Measurements from ENCODE around the gene OSBPL8. TPM values are rescaled to one million over a fixed set of nuclear protein-coding genes. Genes with fewer than 3 reads are reported as not detected.
"Not testable (repeated sequence)": the region's sequence is repeated elsewhere in the genome, so short reads cannot be mapped to it uniquely, and the experiment has no call there.

The OSBPL8 gene
- total and polyA plus RNA-seq, 2 experiments from 2014 or later, result 64.4 to 73.4 TPM

DNA sequence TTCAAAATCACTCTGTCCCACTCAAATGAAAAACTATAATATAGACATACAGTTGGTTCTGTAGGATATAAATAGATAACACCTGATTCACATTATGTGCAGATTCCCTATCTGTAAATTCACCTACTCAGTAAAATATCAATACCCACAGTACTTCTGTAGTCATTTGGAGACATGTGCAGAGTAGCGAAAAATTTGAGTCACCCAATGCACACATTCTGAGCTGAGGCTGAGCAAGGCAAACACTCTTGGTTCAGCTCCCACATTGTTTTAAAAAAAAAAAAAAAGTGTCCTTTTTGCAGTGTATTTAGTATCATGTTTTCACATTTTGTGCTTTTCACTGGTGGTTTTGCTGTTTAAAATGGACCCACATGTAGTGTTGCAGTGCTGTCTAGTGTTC lies 184.1 kb downstream of the OSBPL8 start:
- Histone ChIP-seq H3K9me2 (ENCODE audit: insufficient read depth) (no peaks in the 10 kb centered on the region), H3K79me2 (ENCODE audit: insufficient read depth) (no peaks in the 10 kb centered on the region), H3K9me3 (ENCODE audit: low read depth) (no peaks in the 10 kb centered on the region), H3K36me3 (ENCODE audit: low read depth) (peaks cover 39% of the 10 kb centered on the region), H3K27me3 (replicated peaks; ENCODE audit: insufficient read depth) (no peaks in the 10 kb centered on the region), H3K27ac (no peak overlapping the region), H3K4me1 (ENCODE audit: insufficient read depth) (peaks cover 16% of the 10 kb centered on the region), H3K9ac (no peak overlapping the region), H3K4me2 (ENCODE audit: unreplicated experiment) (no peak overlapping the region), H4K20me1 (ENCODE audit: insufficient read depth) (no peaks in the 10 kb centered on the region), H3K4me3 (no peak overlapping the region), H3F3A (ENCODE audit: insufficient read depth) (peaks cover 21% of the 10 kb centered on the region), H2AFZ (no peak overlapping the region)
- DNase-seq, result peak; percentile 25
- WGBS, 2 experiments (ENCODE audit: low coverage in 1 of 2, low lambda C conversion rate in 2 of 2, missing lambda C conversion rate in 2 of 2), result 82 to 94% methylated on average over 1 of the region's 1 CpG
- in situ Hi-C loops (cut with MboI), result no loop called here
- TF ChIP-seq EZH2phosphoT487 (IDR thresholded peaks at IDR 0.05; ENCODE audit: insufficient read depth, low read depth) (no peak), EZH2 (IDR thresholded peaks at IDR 0.05; ENCODE audit: insufficient read depth, poor library complexity, severe bottlenecking) (no peak)

DNA sequence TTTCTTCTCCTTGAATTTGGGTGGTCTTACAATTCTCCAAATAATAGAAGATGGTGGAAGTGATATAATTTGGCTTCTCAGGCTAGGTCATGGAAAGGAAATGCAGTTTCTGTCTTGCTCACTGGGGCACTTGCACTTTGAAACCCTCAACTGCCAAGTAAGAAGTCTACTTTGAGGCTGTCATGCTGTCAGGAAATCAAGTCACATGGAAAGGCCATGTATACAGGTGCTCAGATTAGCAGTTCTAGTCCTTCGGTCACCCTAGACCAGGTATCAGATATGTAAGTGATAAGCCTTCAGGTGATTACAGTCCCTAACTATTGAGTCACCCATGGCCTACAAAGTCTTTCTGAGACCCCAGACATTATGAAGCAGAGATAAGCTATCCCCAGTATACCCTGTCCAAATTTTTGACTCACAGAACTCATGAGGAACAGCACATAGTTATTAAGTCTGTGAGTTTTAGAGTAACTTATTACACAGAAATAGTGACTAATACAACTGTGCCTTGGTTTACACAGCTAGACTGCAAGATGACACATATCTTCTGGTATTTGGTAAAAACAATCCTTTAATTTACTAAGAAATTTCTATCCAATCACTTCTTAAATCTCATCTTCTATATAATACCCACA lies 185.1 kb downstream of the OSBPL8 start:
- TF ChIP-seq EZH2phosphoT487 (IDR thresholded peaks at IDR 0.05; ENCODE audit: insufficient read depth, low read depth) (no peak), EZH2 (IDR thresholded peaks at IDR 0.05; ENCODE audit: insufficient read depth, poor library complexity, severe bottlenecking) (no peak)
- Histone ChIP-seq H3K27ac (0 out of 2 replicates have a peak overlapping the region, but pooled peaks have one; percentile 16), H3K36me3 (ENCODE audit: low read depth) (peaks cover 46% of the 10 kb centered on the region), H3K27me3 (replicated peaks; ENCODE audit: insufficient read depth) (no peaks in the 10 kb centered on the region), H3K9me3 (ENCODE audit: low read depth) (no peaks in the 10 kb centered on the region), H3K4me3 (no peak overlapping the region), H3K4me1 (ENCODE audit: insufficient read depth) (peaks cover 16% of the 10 kb centered on the region), H2AFZ (no peak overlapping the region), H3K9me2 (ENCODE audit: insufficient read depth) (no peaks in the 10 kb centered on the region), H3K9ac (no peak overlapping the region), H3K79me2 (ENCODE audit: insufficient read depth) (no peaks in the 10 kb centered on the region), H3F3A (ENCODE audit: insufficient read depth) (peaks cover 21% of the 10 kb centered on the region), H4K20me1 (ENCODE audit: insufficient read depth) (no peaks in the 10 kb centered on the region), H3K4me2 (ENCODE audit: unreplicated experiment) (no peak overlapping the region)
- peak; percentile 39 for DNase-seq
- WGBS, 2 experiments (ENCODE audit: low coverage in 1 of 2, low lambda C conversion rate in 2 of 2, missing lambda C conversion rate in 2 of 2), result 100% methylated on average over 1 of the region's 1 CpG
- in situ Hi-C loops (cut with MboI), result no loop called here

DNA sequence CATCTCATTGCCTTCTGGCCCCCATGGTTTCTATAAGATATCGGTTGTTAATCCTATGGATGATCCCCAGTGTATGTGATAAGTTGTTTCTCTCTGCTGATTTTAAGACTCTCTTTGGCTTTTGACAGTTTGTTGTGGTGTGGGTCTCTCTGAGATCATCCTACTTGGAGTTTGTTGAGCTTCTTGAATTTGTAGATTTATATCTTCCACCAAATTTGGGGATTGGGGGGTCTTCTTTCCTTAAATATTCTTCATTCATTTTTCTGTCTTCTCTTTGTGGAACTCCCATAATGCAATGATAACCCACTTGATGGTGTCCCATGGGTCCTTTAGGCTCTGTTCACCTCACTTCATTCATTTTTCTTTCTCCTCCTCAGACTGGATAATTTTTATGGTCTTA lies 191.3 kb downstream of the OSBPL8 start:
- Histone ChIP-seq H3K27ac (no peak overlapping the region), H2AFZ (no peak overlapping the region), H3K9me3 (ENCODE audit: low read depth) (no peaks in the 10 kb centered on the region), H3K9ac (no peak overlapping the region), H3F3A (ENCODE audit: insufficient read depth) (peaks cover 9% of the 10 kb centered on the region; the same call in 1 of the 2 replicates), H3K27me3 (replicated peaks; ENCODE audit: insufficient read depth) (no peaks in the 10 kb centered on the region), H4K20me1 (ENCODE audit: insufficient read depth) (no peaks in the 10 kb centered on the region), H3K4me1 (ENCODE audit: insufficient read depth) (no peaks in the 10 kb centered on the region), H3K4me2 (ENCODE audit: unreplicated experiment) (no peak overlapping the region), H3K4me3 (no peak overlapping the region), H3K79me2 (ENCODE audit: insufficient read depth) (no peaks in the 10 kb centered on the region), H3K9me2 (ENCODE audit: insufficient read depth) (no peaks in the 10 kb centered on the region), H3K36me3 (ENCODE audit: low read depth) (peaks cover 73% of the 10 kb centered on the region)
- no peak for TF ChIP-seq EZH2phosphoT487 (IDR thresholded peaks at IDR 0.05; ENCODE audit: insufficient read depth, low read depth)
- TF ChIP-seq EZH2 (IDR thresholded peaks at IDR 0.05; ENCODE audit: insufficient read depth, poor library complexity, severe bottlenecking), result no peak
- WGBS, 2 experiments (ENCODE audit: low coverage in 1 of 2, low lambda C conversion rate in 2 of 2, missing lambda C conversion rate in 2 of 2), result 94 to 100% methylated on average over 1 of the region's 1 CpG
- in situ Hi-C loops (cut with MboI), result no loop called here
- DNase-seq, result no peak

DNA sequence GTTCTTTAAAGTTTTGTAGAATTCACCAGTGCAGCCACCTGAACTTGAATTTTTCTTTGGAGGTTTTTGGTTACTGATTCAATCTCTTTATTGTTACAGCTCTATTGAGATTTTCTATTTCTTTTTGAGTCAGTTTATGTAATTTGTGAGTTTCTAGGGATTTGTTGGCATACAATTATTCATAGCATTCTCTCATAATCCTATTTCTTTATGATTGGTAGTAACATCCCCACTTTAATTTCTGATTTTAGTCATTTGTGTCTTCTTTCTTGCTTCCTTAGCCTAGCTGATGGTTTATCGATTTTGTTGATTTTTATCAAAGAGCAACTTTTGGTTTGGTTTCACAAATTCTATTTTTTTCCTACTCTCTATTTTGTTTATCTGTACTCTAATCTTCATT lies 193.4 kb downstream of the OSBPL8 start:
- no peaks in the 10 kb centered on the region for H3K27me3 ChIP-seq (replicated peaks; ENCODE audit: insufficient read depth)
- in situ Hi-C loops (cut with MboI), result no loop called here
- H3K4me2 ChIP-seq (ENCODE audit: unreplicated experiment), result no peak overlapping the region
- TF ChIP-seq EZH2phosphoT487 (IDR thresholded peaks at IDR 0.05; ENCODE audit: insufficient read depth, low read depth), result no peak
- no peak for TF ChIP-seq EZH2 (IDR thresholded peaks at IDR 0.05; ENCODE audit: insufficient read depth, poor library complexity, severe bottlenecking)
- H3K36me3 ChIP-seq (ENCODE audit: low read depth), result peaks cover 59% of the 10 kb centered on the region
- peaks cover 9% of the 10 kb centered on the region; the same call in 1 of the 2 replicates for H3K79me2 ChIP-seq (ENCODE audit: insufficient read depth)
- no peaks in the 10 kb centered on the region for H3K9me3 ChIP-seq (ENCODE audit: low read depth)
- no peaks in the 10 kb centered on the region for H4K20me1 ChIP-seq (ENCODE audit: insufficient read depth)
- H3K27ac ChIP-seq, result no peak overlapping the region
- no peak overlapping the region for H3K4me3 ChIP-seq
- no peak overlapping the region for H3K9ac ChIP-seq
- H2AFZ ChIP-seq, result no peak overlapping the region
- no peak for DNase-seq
- 100% methylated on average over 1 of the region's 1 CpG for WGBS, 2 experiments (ENCODE audit: low coverage in 1 of 2, low lambda C conversion rate in 2 of 2, missing lambda C conversion rate in 2 of 2)
- no peaks in the 10 kb centered on the region for H3K4me1 ChIP-seq (ENCODE audit: insufficient read depth)
- no peaks in the 10 kb centered on the region for H3K9me2 ChIP-seq (ENCODE audit: insufficient read depth)
- peaks cover 9% of the 10 kb centered on the region; the same call in 1 of the 2 replicates for H3F3A ChIP-seq (ENCODE audit: insufficient read depth)

DNA sequence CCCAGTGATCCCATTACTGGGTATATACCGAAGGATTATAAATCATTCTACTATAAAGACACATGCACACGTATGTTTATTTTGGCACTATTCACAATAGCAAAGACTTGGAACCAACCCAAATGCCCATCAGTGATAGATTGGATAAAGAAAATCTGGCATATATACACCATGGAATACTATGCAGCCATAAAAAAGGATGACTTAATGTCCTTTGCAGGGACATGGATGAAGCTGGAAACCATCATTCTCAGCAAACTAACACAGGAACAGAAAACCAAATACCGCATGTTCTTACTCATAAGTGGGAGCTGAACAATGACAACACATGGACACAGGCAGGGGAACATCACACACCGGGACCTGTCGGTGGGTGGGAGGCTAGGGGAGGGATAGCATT lies 195.4 kb downstream of the OSBPL8 start:
- H3K9me2 ChIP-seq (ENCODE audit: insufficient read depth); DNase-seq; H3K9me3 ChIP-seq (ENCODE audit: low read depth); H3K27me3 ChIP-seq (replicated peaks; ENCODE audit: insufficient read depth); H3F3A ChIP-seq (ENCODE audit: insufficient read depth); H3K27ac ChIP-seq; in situ Hi-C loops (cut with MboI); H3K4me1 ChIP-seq (ENCODE audit: insufficient read depth); H2AFZ ChIP-seq; H3K4me2 ChIP-seq (ENCODE audit: unreplicated experiment); H3K79me2 ChIP-seq (ENCODE audit: insufficient read depth); H4K20me1 ChIP-seq (ENCODE audit: insufficient read depth); H3K9ac ChIP-seq; H3K4me3 ChIP-seq: not testable (repeated sequence)
- H3K36me3 ChIP-seq (ENCODE audit: low read depth), result peaks cover 49% of the 10 kb centered on the region
- WGBS, 2 experiments (ENCODE audit: low coverage in 1 of 2, low lambda C conversion rate in 2 of 2, missing lambda C conversion rate in 2 of 2), result 99% methylated on average over 5 of the region's 5 CpGs
